Testis (tissue), 3 donors: ENCODE data around the gene RS1. TPM values are rescaled to one million over a fixed set of nuclear protein-coding genes. Genes with fewer than 3 reads are reported as not detected.

ENCODE experiments used
- DNase-seq: peaks from one replicate; pipeline ENCODE4 v3.0.0-alpha.2; 2019
- H3K27ac ChIP-seq, 2 donors: fragments of 200-600 bp; sonication (generic); one replicate each; pipeline ENCODE4 v1.5.1; 2019
- H3K27me3 ChIP-seq: fragments of 200-600 bp; sonication (generic); one replicate; pipeline ENCODE4 v1.5.1; 2019
- H3K36me3 ChIP-seq: fragments of 200-600 bp; sonication (generic); one replicate; pipeline ENCODE4 v1.5.1; 2017; ENCODE audit warnings: low read depth; ENCODE audit errors: missing control alignments
- H3K4me1 ChIP-seq: fragments of 200-600 bp; sonication (generic); one replicate; pipeline ENCODE4 v1.5.1; 2019
- H3K4me3 ChIP-seq, 2 donors: fragments of 200-600 bp; sonication (generic); one replicate each; pipeline ENCODE4 v1.5.1; 2017 to 2019
- H3K9me3 ChIP-seq: fragments of 200-600 bp; sonication (generic); one replicate; pipeline ENCODE4 v1.5.1; 2017
- POLR2A ChIP-seq: fragments of 450-650 bp; IDR thresholded peaks from one replicate; pipeline ENCODE4 v1.6.1; 2017; ENCODE audit warnings: antibody characterized with exemption, mild to moderate bottlenecking, moderate library complexity
- WGBS, 2 donors: methylation state at CpG; one replicate each; pipeline ENCODE4 v1.1.5; 2018; 5-methylcytosine and 5-hydroxymethylcytosine counted together
- intact Hi-C: fragments of 100-400 bp; cut with DNase I; formaldehyde crosslinking; loops from one replicate; pipeline ENCODE4 v1.15.1; 2023; ENCODE audit warnings: low total_unique reads
- polyA plus RNA-seq: library from polyadenylated mRNA; stranded (reverse); fragments of 350-450 nt; fragmentation: Illumina TruSeq; extraction: RNeasy Lipid Tissue Mini Kit (QIAGEN cat#74804); gene quantifications from one replicate; pipeline ENCODE4 v1.2.3, GENCODE V29; 2014; ENCODE audit warnings: low read depth, low replicate concordance; ENCODE audit not compliant: insufficient read depth
- total RNA-seq, 2 donors: library from RNA; depleted of rRNA; stranded (reverse); fragments of >200 nt; gene quantifications; one replicate each; pipeline ENCODE4 v1.2.3, GENCODE V29; 2016
- TF ChIP-seq, protein P1 (sequence below), 3 experiments: fragments of 450-650 bp in 2 of 3; fragments of 200-600 bp in 1 of 3; sonication (generic) in 1 of 3; IDR thresholded peaks; one replicate each; pipeline ENCODE4 v1.5.1; 2016 to 2019; ENCODE audit warnings: antibody characterized with exemption in 3 of 3, mild to moderate bottlenecking in 2 of 3, moderate library complexity in 1 of 3

The RS1 gene
- total and polyA plus RNA-seq, 3 donors from 2014 or later, result not detected

GRCh38 chrX:18707426-18708049 is 35.6 kb upstream of the RS1 start, which contains the start of gene PPEF1:
Gene PPEF1 (plus strand): TSS chrX:18707645. CDS start chrX:18707781, 136 bp downstream.
- H3K4me3 ChIP-seq, result no peak within 1 kb of the TSS
- TF ChIP-seq, protein P1, sequence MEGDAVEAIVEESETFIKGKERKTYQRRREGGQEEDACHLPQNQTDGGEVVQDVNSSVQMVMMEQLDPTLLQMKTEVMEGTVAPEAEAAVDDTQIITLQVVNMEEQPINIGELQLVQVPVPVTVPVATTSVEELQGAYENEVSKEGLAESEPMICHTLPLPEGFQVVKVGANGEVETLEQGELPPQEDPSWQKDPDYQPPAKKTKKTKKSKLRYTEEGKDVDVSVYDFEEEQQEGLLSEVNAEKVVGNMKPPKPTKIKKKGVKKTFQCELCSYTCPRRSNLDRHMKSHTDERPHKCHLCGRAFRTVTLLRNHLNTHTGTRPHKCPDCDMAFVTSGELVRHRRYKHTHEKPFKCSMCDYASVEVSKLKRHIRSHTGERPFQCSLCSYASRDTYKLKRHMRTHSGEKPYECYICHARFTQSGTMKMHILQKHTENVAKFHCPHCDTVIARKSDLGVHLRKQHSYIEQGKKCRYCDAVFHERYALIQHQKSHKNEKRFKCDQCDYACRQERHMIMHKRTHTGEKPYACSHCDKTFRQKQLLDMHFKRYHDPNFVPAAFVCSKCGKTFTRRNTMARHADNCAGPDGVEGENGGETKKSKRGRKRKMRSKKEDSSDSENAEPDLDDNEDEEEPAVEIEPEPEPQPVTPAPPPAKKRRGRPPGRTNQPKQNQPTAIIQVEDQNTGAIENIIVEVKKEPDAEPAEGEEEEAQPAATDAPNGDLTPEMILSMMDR (IDR thresholded peaks at IDR 0.05), result no peak
- TF ChIP-seq POLR2A, result no peak
- no peak within 1 kb of the TSS for H3K27ac ChIP-seq
- no peak for DNase-seq
- WGBS, 2 donors, result 38 to 45% methylated on average over 8 of the region's 8 CpGs
- intact Hi-C loops, result no loop called here
- H3K9me3 ChIP-seq, result no peaks in the 10 kb centered on the region
- no peaks in the 10 kb centered on the region for H3K4me1 ChIP-seq
- no peaks in the 10 kb centered on the region for H3K27me3 ChIP-seq
- no peaks in the 10 kb centered on the region for H3K36me3 ChIP-seq

DNA sequence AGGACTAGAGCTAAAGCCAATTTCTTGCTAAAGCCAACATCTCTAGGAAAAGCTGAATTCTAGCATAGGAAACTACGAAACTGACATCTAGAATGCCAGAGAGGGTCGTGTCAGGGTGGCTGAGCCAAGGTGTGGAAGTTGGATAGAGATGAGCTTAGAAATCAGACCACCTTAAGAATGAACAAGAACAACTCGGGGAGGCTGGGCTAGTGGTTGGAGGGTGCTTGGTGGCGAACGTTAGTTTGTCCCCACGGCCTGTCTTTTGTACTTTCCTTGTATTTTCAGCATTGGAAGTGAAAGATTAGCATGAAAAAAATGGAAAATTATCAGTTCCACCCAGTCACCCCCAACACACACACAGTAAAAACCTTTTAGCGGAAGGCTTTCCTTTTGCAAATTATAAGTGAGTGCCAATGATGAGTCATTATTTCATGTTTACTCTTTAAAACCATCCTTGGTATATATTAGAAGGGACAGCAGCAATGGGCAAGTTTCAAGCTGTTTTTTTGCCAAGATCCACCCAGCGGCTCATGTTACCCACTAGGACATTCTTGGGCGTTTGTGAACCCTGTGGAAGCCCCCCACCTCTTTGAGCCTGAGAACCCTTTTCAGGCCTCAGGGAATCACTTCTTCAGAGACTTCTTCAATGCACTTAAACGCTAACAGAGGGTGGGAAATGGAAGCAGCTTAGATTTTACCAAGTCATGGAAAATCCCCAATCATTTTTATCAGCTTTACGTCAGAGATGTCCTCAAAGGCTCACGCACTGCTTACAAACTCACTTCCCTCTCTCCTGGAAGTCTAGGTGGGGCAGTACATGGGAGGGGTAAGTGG is 30.7 kb upstream of the RS1 start:
- Histone ChIP-seq H3K4me3 (no peak overlapping the region), H3K27me3 (no peaks in the 10 kb centered on the region), H3K27ac (no peak overlapping the region), H3K9me3 (no peaks in the 10 kb centered on the region), H3K36me3 (no peaks in the 10 kb centered on the region), H3K4me1 (no peaks in the 10 kb centered on the region)
- WGBS, 2 donors, result 81 to 86% methylated on average over 12 of the region's 12 CpGs
- TF ChIP-seq POLR2A, result no peak
- TF ChIP-seq, protein P1 (IDR thresholded peaks at IDR 0.05), result no peak
- intact Hi-C loops, result no loop called here
- DNase-seq, result no peak

DNA sequence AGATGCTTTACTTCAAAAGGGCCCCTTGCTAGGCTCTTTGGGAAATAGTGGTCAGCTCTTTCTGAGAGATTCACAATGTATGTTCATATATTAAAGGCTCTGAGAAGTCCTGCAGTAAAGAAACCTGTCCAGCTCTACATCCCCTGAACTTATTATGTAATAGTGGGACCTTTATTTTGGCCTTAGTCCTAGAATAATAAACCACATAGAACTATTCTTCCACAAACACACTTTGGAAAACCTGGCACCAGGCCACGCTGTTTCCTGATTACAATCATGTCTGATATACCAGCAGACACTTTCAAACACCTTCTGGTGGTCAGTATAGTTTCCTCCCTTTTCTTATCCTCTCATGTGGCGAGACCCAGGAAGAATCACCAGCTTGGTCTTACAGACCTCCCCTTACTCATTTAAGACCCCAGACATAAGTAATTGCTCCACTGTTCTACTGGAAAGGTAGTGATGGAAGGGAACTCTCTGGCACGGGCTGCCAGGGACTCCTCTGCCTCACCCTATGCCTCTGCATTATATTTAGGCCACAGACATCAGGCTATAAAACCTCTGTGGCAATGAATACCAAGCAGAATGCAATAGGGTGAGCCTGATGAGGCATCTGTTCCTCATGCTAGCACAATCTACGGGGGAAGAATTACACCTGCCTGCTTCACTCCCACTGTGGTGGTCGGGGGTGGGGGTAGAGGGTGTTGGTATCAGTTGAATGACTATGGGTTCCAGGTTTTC is 29.9 kb upstream of the RS1 start:
- 80 to 90% methylated on average over 3 to 5 of the region's 5 CpGs for WGBS, 2 donors
- intact Hi-C loops, result no loop called here
- no peak overlapping the region for H3K27ac ChIP-seq
- H3K9me3 ChIP-seq, result no peaks in the 10 kb centered on the region
- H3K4me3 ChIP-seq, result no peak overlapping the region
- no peak for DNase-seq
- TF ChIP-seq POLR2A, result no peak
- TF ChIP-seq, protein P1 (IDR thresholded peaks at IDR 0.05), result no peak
- no peaks in the 10 kb centered on the region for H3K27me3 ChIP-seq
- no peaks in the 10 kb centered on the region for H3K4me1 ChIP-seq
- no peaks in the 10 kb centered on the region for H3K36me3 ChIP-seq

- no peak overlapping the region for H3K4me3 ChIP-seq
- 92 to 93% methylated on average over 11 to 12 of the region's 12 CpGs for WGBS, 2 donors
- no peaks in the 10 kb centered on the region for H3K9me3 ChIP-seq
- DNase-seq, result no peak
- no peaks in the 10 kb centered on the region for H3K27me3 ChIP-seq
- no peak overlapping the region for H3K27ac ChIP-seq
- no peaks in the 10 kb centered on the region for H3K4me1 ChIP-seq
- intact Hi-C loops, result no loop called here
- no peaks in the 10 kb centered on the region for H3K36me3 ChIP-seq
- TF ChIP-seq, protein P1 (IDR thresholded peaks at IDR 0.05), result no peak
- no peak for TF ChIP-seq POLR2A
These were observed 27.1 kb upstream of the RS1 start for GRCh38 chrX:18698737-18699650.
